ENCODE data around the gene GOLGA6B.

Gene GOLGA6B

DNA sequence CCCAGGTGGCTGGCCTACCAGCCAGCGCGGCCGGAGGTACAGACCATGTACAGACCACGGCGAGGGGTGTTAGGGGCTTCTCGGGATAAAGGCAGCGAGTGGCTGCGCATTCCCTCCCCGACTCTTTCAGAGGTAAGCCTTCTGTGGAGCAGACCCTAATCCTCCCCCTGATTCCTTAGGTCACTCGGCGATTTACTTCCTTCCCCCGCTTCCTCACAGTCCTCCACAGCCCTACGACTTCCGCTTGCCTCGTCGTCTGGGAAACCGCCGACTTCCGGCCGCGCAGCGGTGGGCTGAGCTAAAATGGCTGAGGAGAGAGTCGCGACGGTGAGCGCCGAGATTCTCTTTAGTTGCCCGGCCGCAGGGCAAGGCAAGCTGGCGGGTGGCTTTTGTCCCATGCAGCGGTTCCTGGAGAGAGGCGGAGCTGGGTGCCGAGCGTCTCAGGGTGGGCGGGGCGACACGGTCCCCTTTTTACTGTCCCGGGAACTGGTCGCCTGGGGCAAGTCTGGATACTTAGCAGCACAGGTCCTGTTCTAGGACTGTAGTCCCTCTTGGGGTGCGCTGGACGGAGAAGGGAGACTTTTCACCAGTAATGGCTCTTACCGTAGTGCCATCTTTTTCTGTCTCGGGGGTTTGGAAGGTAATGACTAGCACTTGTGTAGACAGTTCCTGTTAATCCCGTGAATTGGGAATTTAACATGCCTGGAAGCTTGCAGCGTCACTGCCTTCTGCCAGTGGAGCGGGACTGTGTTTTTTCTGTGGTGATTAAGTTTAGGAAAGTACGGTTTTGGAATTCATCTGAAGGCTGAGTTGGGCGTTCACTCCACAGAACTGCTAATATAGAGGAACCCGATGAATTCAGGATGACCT, 31.7 kb downstream of the GOLGA6B start, which contains the start of the genes BBS4 and HIGD2B (continued):
- TF ChIP-seq ZBTB6 (tag by site-specific recombination; IDR thresholded peaks at IDR 0.05) (no peak), ZSCAN23 (tag by site-specific recombination; IDR thresholded peaks at IDR 0.05) (no peak), ZSCAN16 (tag by site-specific recombination; IDR thresholded peaks at IDR 0.05) (no peak), ZBTB20 (tag by site-specific recombination; IDR thresholded peaks at IDR 0.05) (peak; percentile 85)

DNA sequence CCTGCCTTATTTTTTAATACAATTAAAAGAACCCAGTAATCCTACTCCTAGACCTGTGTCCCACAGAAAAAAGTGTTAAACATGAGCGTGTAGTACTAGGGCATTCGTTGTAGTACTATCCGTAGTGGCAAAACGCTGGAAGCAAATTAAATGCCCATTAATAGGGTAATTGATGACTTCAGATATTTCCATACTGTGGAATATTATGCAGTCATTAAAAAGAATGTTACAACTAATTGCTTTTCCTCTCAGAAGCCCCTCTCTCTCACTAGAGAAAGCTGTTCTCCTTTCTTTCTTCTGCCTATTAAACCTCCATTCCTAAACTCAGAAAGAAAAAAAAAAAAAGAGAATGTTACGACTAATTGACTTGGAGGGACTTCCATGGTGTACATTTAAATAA, 34.2 kb downstream of the GOLGA6B start:
- Histone ChIP-seq H3K4me1 (ENCODE audit: control insufficient read depth, insufficient read depth, low read length) (peaks cover 11% of the 10 kb centered on the region), H3K27ac (ENCODE audit: extremely low read depth, low read depth, low read length) (no peak overlapping the region), H3K9me3 (ENCODE audit: control insufficient read depth, insufficient read depth, low read depth, low read length) (no peaks in the 10 kb centered on the region), H3K36me3 (ENCODE audit: control insufficient read depth in 2 of 2, insufficient read depth in 1 of 2, low read length in 2 of 2) (peaks cover 0 to 3% of the 10 kb centered on the region in 2 experiments; a peak in 1 of 3 replicates), H3K4me3 (ENCODE audit: low read depth, low read length) (no peak overlapping the region)
- ChIA-PET POLR2A (no interaction called here), CTCF (interaction anchor here (0.8 to 3.6 kb wide), 3 partner anchors 18 to 88 kb away, joined by 3 to 17 read pairs (median 5); no protein-coding TSS in a partner anchor)
- TF ChIP-seq SCRT1 (tag by site-specific recombination; IDR thresholded peaks at IDR 0.05; ENCODE audit: borderline replicate concordance) (no peak), ZNF221 (tag by site-specific recombination; IDR thresholded peaks at IDR 0.05; ENCODE audit: borderline replicate concordance) (no peak), ZBTB8A (tag by site-specific recombination; IDR thresholded peaks at IDR 0.05) (no peak), ZNF24 (tag by site-specific recombination; IDR thresholded peaks at IDR 0.05) (no peak), ZNF146 (tag by site-specific recombination; IDR thresholded peaks at IDR 0.05) (peak; percentile 98), ZNF112 (tag by site-specific recombination; IDR thresholded peaks at IDR 0.05) (no peak), ZBTB17 (tag by site-specific recombination; IDR thresholded peaks at IDR 0.05) (no peak), PRDM1 (tag by site-specific recombination; IDR thresholded peaks at IDR 0.05) (0 out of 2 replicates have a peak, but pooled peaks have one; percentile 6), ZNF580 (tag by site-specific recombination; IDR thresholded peaks at IDR 0.05) (0 out of 2 replicates have a peak, but pooled peaks have one; percentile 34), KLF16 (tag by site-specific recombination; IDR thresholded peaks at IDR 0.05) (no peak), ZNF423 (tag by site-specific recombination; IDR thresholded peaks at IDR 0.05) (no peak), GLI2 (tag by site-specific recombination; IDR thresholded peaks at IDR 0.05; ENCODE audit: borderline replicate concordance, low read depth) (no peak)
- TF ChIP-seq, protein P1, sequence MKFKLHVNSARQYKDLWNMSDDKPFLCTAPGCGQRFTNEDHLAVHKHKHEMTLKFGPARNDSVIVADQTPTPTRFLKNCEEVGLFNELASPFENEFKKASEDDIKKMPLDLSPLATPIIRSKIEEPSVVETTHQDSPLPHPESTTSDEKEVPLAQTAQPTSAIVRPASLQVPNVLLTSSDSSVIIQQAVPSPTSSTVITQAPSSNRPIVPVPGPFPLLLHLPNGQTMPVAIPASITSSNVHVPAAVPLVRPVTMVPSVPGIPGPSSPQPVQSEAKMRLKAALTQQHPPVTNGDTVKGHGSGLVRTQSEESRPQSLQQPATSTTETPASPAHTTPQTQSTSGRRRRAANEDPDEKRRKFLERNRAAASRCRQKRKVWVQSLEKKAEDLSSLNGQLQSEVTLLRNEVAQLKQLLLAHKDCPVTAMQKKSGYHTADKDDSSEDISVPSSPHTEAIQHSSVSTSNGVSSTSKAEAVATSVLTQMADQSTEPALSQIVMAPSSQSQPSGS (tag by site-specific recombination; IDR thresholded peaks at IDR 0.05; ENCODE audit: low read depth): no peak

GRCh38 chr15:72690938-72691337, 36.4 kb downstream of the GOLGA6B start:
- ChIA-PET CTCF (interaction anchor here (0.5 kb wide), 1 partner anchor 549 kb away, joined by 3 read pairs; no protein-coding TSS in a partner anchor), POLR2A (no interaction called here)
- Histone ChIP-seq H3K36me3 (ENCODE audit: control insufficient read depth in 2 of 2, insufficient read depth in 1 of 2, low read length in 2 of 2) (peaks cover 0 to 3% of the 10 kb centered on the region in 2 experiments; a peak in 1 of 3 replicates), H3K9me3 (ENCODE audit: control insufficient read depth, insufficient read depth, low read depth, low read length) (no peaks in the 10 kb centered on the region), H3K4me3 (ENCODE audit: low read depth, low read length) (no peak overlapping the region), H3K4me1 (ENCODE audit: control insufficient read depth, insufficient read depth, low read length) (peaks cover 6% of the 10 kb centered on the region; the same call in 1 of the 2 replicates), H3K27ac (ENCODE audit: extremely low read depth, low read depth, low read length) (no peak overlapping the region)
- no peak for TF ChIP-seq ZNF19 (tag by site-specific recombination; IDR thresholded peaks at IDR 0.05; ENCODE audit: low read depth)
- TF ChIP-seq GLIS1 (tag by site-specific recombination; IDR thresholded peaks at IDR 0.05): no peak
- no peak for TF ChIP-seq TSHZ1 (tag by site-specific recombination; IDR thresholded peaks at IDR 0.05; ENCODE audit: borderline replicate concordance)
- TF ChIP-seq SALL2 (tag by site-specific recombination; IDR thresholded peaks at IDR 0.05; ENCODE audit: borderline replicate concordance): no peak
- TF ChIP-seq ZNF416 (tag by site-specific recombination; IDR thresholded peaks at IDR 0.05): no peak
- TF ChIP-seq OSR2 (tag by site-specific recombination; IDR thresholded peaks at IDR 0.05): no peak
- no peak for TF ChIP-seq ZNF23 (tag by site-specific recombination; IDR thresholded peaks at IDR 0.05; ENCODE audit: borderline replicate concordance)
- no peak for TF ChIP-seq ZNF223 (tag by site-specific recombination; IDR thresholded peaks at IDR 0.05)
- no peak for TF ChIP-seq HOXD13 (CRISPR knock-in tag; IDR thresholded peaks at IDR 0.05; ENCODE audit: borderline replicate concordance)

Data from HEK293 (cell line).